ENCODE measurements around the gene KPNA6.

GRCh38 chr1:32116531-32116930 lies 8.7 kb downstream of the KPNA6 start:
- TF ChIP-seq, protein P1, sequence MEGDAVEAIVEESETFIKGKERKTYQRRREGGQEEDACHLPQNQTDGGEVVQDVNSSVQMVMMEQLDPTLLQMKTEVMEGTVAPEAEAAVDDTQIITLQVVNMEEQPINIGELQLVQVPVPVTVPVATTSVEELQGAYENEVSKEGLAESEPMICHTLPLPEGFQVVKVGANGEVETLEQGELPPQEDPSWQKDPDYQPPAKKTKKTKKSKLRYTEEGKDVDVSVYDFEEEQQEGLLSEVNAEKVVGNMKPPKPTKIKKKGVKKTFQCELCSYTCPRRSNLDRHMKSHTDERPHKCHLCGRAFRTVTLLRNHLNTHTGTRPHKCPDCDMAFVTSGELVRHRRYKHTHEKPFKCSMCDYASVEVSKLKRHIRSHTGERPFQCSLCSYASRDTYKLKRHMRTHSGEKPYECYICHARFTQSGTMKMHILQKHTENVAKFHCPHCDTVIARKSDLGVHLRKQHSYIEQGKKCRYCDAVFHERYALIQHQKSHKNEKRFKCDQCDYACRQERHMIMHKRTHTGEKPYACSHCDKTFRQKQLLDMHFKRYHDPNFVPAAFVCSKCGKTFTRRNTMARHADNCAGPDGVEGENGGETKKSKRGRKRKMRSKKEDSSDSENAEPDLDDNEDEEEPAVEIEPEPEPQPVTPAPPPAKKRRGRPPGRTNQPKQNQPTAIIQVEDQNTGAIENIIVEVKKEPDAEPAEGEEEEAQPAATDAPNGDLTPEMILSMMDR (IDR thresholded peaks at IDR 0.05; ENCODE audit: low read length), result no peak
- no peak for TF ChIP-seq EZH2phosphoT487 (IDR thresholded peaks at IDR 0.05; ENCODE audit: low read length)
